GM10266 (cell line): Measurements from ENCODE around the gene ZMYND15.

Experiments
- DNase-seq: peaks from one replicate; pipeline ENCODE4 v3.0.0; 2012; ENCODE audit errors: extremely low spot score
- TF ChIP-seq, protein P1 (sequence below): IDR thresholded peaks from 2 replicates; pipeline ENCODE4 v1.5.1; 2012; ENCODE audit warnings: mild to moderate bottlenecking, low read depth; ENCODE audit not compliant: control insufficient read depth, insufficient read depth; ENCODE audit errors: missing control alignments

The ZMYND15 gene

DNA sequence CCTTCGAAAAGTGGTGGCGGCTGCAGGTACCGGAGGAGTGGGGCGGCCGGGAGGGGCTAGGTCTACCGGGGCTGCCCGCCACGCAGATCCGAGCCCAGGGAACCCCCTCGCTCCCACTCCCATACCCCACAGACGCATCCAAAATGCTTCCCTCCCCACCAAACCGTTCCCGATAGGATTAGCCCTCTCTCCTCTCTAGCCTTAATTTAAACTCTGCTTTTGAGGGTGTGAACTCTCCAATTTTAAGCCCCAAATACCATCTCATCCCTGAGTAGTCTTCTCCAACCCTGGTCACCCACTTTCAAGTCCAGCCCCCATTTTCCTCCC is 355 bp downstream of the ZMYND15 start:
- no peak for DNase-seq
- TF ChIP-seq, protein P1, sequence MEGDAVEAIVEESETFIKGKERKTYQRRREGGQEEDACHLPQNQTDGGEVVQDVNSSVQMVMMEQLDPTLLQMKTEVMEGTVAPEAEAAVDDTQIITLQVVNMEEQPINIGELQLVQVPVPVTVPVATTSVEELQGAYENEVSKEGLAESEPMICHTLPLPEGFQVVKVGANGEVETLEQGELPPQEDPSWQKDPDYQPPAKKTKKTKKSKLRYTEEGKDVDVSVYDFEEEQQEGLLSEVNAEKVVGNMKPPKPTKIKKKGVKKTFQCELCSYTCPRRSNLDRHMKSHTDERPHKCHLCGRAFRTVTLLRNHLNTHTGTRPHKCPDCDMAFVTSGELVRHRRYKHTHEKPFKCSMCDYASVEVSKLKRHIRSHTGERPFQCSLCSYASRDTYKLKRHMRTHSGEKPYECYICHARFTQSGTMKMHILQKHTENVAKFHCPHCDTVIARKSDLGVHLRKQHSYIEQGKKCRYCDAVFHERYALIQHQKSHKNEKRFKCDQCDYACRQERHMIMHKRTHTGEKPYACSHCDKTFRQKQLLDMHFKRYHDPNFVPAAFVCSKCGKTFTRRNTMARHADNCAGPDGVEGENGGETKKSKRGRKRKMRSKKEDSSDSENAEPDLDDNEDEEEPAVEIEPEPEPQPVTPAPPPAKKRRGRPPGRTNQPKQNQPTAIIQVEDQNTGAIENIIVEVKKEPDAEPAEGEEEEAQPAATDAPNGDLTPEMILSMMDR = no peak

DNA sequence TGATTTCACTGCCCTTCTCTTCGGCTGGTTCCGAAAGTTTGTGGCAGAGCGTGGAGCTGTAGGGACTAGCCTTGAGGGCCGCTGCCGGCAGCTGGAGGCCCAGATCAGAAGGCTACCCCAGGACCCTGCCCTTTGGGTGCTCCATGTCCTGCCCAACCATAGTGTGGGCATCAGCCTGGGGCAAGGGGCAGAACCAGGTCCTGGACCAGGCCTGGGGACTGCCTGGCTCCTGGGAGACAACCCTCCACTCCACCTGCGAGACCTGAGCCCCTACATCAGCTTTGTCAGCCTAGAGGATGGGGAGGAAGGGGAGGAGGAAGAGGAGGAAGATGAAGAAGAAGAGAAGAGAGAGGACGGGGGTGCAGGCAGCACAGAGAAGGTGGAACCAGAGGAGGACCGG is 951 bp downstream of the ZMYND15 start:
- DNase-seq = peak; percentile 27
- TF ChIP-seq, protein P1 = no peak

DNA sequence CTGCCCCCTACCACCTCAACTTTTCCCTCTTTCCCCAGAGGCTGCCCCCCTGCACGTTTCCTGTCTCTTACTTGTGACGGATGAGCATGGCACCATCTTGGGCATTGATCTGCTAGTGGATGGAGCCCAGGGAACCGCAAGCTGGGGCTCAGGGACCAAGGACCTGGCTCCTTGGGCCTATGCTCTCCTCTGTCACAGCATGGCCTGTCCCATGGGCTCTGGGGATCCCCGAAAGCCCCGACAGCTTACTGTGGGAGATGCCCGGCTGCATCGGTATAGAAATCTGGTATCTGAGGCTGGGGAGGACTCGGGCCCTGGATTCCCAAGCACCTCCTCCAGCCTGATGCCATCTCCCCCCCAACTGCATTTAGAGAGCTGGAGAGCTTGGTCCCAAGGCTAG is 1.9 kb downstream of the ZMYND15 start:
- no peak for DNase-seq
- TF ChIP-seq, protein P1 = no peak

DNA sequence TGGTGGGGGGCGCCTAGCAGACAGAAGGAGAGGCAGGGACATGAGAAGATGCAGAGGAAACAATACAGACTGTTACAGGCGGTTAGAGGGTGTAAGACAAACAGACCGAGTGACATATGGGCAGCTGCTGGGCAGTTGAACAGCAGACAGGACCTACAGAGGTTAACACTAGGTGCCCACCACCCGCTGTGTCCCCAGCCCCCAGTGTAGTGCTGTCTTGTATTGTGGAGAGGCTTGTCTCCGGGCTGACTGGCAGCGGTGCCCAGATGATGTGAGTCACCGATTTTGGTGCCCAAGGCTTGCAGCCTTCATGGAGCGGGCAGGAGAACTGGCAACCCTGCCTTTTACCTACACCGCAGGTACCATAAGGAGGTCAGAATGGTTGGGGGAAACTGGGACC is 2.5 kb downstream of the ZMYND15 start:
- no peak for DNase-seq

DNA sequence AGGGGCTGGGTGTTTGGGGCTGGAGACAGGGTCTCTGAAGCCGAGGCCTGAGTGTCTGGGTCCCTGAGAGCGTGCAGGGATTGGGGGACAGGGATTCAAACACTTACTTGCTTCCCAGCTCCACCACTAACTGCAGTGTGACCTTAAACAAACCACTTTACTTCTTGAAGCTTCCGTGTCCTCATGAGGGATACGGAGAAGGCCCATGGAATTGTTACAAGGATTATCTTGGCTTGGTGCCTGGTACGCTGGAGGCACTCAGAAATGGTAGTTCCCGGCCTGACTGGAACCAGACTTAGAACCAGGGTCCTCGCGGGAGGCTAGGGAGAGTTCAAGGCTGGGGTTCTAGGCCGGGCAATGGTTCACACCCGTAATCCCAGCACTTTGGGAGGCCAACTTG is 3.0 kb downstream of the ZMYND15 start:
- TF ChIP-seq, protein P1 = no peak
- DNase-seq = no peak

More for the DNA sequence above, 2.5 kb downstream of the ZMYND15 start:
- TF ChIP-seq, protein P1 = no peak

DNA sequence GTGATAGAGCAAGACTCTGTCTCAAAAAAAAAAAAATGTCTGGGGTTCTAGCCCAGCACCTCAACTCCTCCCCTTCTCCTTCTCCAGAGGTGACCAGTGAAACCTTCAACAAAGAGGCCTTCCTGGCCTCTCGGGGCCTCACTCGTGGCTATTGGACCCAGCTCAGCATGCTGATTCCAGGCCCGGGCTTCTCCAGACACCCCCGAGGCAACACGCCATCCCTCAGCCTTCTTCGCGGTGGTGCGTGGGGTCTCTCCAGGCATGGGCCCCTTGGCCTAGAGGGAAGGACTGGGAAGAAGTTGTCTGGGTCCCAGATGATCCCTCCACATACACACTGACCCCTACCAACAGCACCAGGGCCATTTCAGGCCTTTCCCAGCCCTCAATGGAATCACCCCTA is 3.6 kb downstream of the ZMYND15 start:
- DNase-seq = no peak
- TF ChIP-seq, protein P1 = no peak

DNA sequence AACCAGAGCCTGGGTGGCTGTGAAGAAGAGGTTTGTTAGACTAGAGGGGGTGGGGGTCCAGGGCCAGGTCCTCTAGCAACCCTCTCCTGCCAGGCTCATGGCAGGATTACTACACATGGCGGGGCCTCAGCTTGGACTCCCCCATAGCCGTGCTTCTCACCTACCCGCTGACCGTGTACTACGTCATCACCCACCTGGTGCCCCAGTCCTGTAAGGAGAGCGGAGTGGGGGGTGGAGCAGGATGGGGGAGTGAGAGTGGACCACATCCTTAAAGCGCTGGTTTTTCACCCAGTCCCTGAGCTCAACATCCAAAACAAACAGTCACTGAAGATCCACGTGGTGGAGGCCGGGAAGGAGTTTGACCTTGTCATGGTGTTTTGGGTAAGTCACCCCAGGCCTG is 4.3 kb downstream of the ZMYND15 start:
- TF ChIP-seq, protein P1 = no peak
- DNase-seq = no peak
